GM23338 (cell line): ENCODE results near the gene HOXD4. TPM values are rescaled to one million over a fixed set of nuclear protein-coding genes. Genes with fewer than 3 reads are reported as not detected.
A peak's percentile ranks its signal among the peaks of the same experiment; 100 is the strongest.

Experiments used
- ATAC-seq: fragments of 200-7000 bp; cut with Tn5 transposase; 3 replicates; pipeline ENCODE4 v1.9.1; 2020
- DNase-seq: peaks from one replicate; pipeline ENCODE4 v3.0.0-alpha.2; 2015; ENCODE audit warnings: low spot score
- H2AFZ ChIP-seq: fragments of 200-600 bp; sonication (generic); 2 replicates; pipeline ENCODE4 v1.8.0; 2016; ENCODE audit warnings: antibody characterized with exemption, mild to moderate bottlenecking, moderate library complexity
- H3F3A ChIP-seq: fragments of 200-600 bp; sonication (generic); replicated peaks from 2 replicates; pipeline ENCODE4 v1.8.0; 2017; ENCODE audit warnings: antibody characterized with exemption, mixed run types, low read depth
- H3K27ac ChIP-seq: fragments of 200-600 bp; sonication (generic); 2 replicates; pipeline ENCODE4 v1.6.1; 2016; ENCODE audit warnings: low read depth
- H3K27me3 ChIP-seq: fragments of 200-600 bp; sonication (generic); 2 replicates; pipeline ENCODE4 v1.8.0; 2016; ENCODE audit warnings: mild to moderate bottlenecking, mixed run types, moderate library complexity; ENCODE audit not compliant: insufficient read depth
- H3K36me3 ChIP-seq: fragments of 200-600 bp; sonication (generic); 2 replicates; pipeline ENCODE4 v1.8.0; 2016; ENCODE audit warnings: mild to moderate bottlenecking; ENCODE audit not compliant: insufficient read depth
- H3K4me1 ChIP-seq: fragments of 200-600 bp; sonication (generic); 2 replicates; pipeline ENCODE4 v1.8.0; 2016; ENCODE audit warnings: mild to moderate bottlenecking, moderate library complexity; ENCODE audit not compliant: insufficient read depth
- H3K4me2 ChIP-seq: fragments of 200-600 bp; sonication (generic); 2 replicates; pipeline ENCODE4 v1.7.1; 2017; ENCODE audit warnings: mixed run types
- H3K4me3 ChIP-seq: fragments of 200-600 bp; sonication (generic); 2 replicates; pipeline ENCODE4 v1.6.1; 2016; ENCODE audit warnings: mixed run types
- H3K79me2 ChIP-seq: fragments of 200-600 bp; sonication (generic); replicated peaks from 2 replicates; pipeline ENCODE4 v1.8.0; 2017; ENCODE audit warnings: mild to moderate bottlenecking; ENCODE audit not compliant: insufficient read depth
- H3K9me2 ChIP-seq: fragments of 200-600 bp; sonication (generic); 2 replicates; pipeline ENCODE4 v1.8.0; 2017; ENCODE audit not compliant: insufficient read depth
- H4K20me1 ChIP-seq: fragments of 200-600 bp; sonication (generic); replicated peaks from 2 replicates; pipeline ENCODE4 v1.8.0; 2017; ENCODE audit warnings: mild to moderate bottlenecking; ENCODE audit not compliant: insufficient read depth
- H3K27ac Mint-ChIP-seq: 2 replicates; pipeline ENCODE4 v1.8.0; 2020; ENCODE audit warnings: inconsistent platforms, mild to moderate bottlenecking, moderate library complexity, mixed read lengths
- H3K27me3 Mint-ChIP-seq: 3 replicates; pipeline ENCODE4 v1.8.0; 2022; ENCODE audit warnings: low read depth, mild to moderate bottlenecking, moderate library complexity, mixed read lengths, inconsistent platforms; ENCODE audit not compliant: insufficient read depth, poor library complexity
- H3K36me3 Mint-ChIP-seq: 3 replicates; pipeline ENCODE4 v1.8.0; 2021; ENCODE audit warnings: low read depth, mild to moderate bottlenecking, inconsistent platforms, moderate library complexity, mixed read lengths
- H3K4me1 Mint-ChIP-seq: 3 replicates; pipeline ENCODE4 v1.8.0; 2020; ENCODE audit warnings: mild to moderate bottlenecking, inconsistent platforms, mixed read lengths
- H3K4me3 Mint-ChIP-seq: 3 replicates; pipeline ENCODE4 v1.8.0; 2021; ENCODE audit warnings: moderate library complexity, mild to moderate bottlenecking, inconsistent platforms, mixed read lengths
- H3K9me3 Mint-ChIP-seq: 3 replicates; pipeline ENCODE4 v1.8.0; 2020; ENCODE audit warnings: moderate library complexity, mild to moderate bottlenecking, inconsistent platforms, mixed read lengths
- CREB1 ChIP-seq: fragments of 250-450 bp; sonication (Bioruptor Pico); IDR thresholded peaks from 2 replicates; pipeline ENCODE4 v1.5.0; 2020; ENCODE audit warnings: low read depth, mild to moderate bottlenecking, moderate library complexity
- EZH2 ChIP-seq: fragments of 200-600 bp; sonication (generic); IDR thresholded peaks from one replicate; pipeline ENCODE4 v1.8.0; 2017; ENCODE audit warnings: antibody characterized with exemption, mild to moderate bottlenecking, low read depth; ENCODE audit not compliant: unreplicated experiment
- NANOG ChIP-seq: IDR thresholded peaks from 2 replicates; pipeline ENCODE4 v1.6.1; 2016; ENCODE audit warnings: antibody characterized with exemption, borderline replicate concordance
- POLR2AphosphoS5 ChIP-seq: IDR thresholded peaks from 2 replicates; pipeline ENCODE4 v1.6.1; 2016; ENCODE audit warnings: antibody characterized with exemption, low read depth
- STAT1 ChIP-seq: IDR thresholded peaks from one replicate; pipeline ENCODE4 v1.6.1; 2016; ENCODE audit warnings: antibody characterized with exemption; ENCODE audit not compliant: unreplicated experiment
- ZNF114 ChIP-seq: fragments of 250-450 bp; sonication (Bioruptor Pico); IDR thresholded peaks from 2 replicates; pipeline ENCODE4 v1.5.0; 2020; ENCODE audit warnings: mild to moderate bottlenecking, moderate library complexity
- ZNF331 ChIP-seq: fragments of 250-450 bp; sonication (Bioruptor Pico); IDR thresholded peaks from 2 replicates; pipeline ENCODE4 v1.5.0; 2020; ENCODE audit warnings: low read depth, mild to moderate bottlenecking, moderate library complexity
- polyA plus RNA-seq: library from polyadenylated mRNA; unstranded; fragments of >200 nt; fragmentation: Nextera tagmentation; extraction: Ambion mirVana; gene quantifications from 2 replicates; pipeline ENCODE4 v1.2.1, GENCODE V29; 2016
- total RNA-seq: library from RNA; depleted of rRNA; stranded (reverse); fragments of >200 nt; shearing (Covaris generic); gene quantifications from 2 replicates; pipeline ENCODE4 v1.2.3, GENCODE V29; 2014
- TF ChIP-seq, protein P1 (sequence below): fragments of 250-450 bp; sonication (Bioruptor Pico); IDR thresholded peaks from 2 replicates; pipeline ENCODE4 v1.5.0; 2020; ENCODE audit warnings: mild to moderate bottlenecking, moderate library complexity
- TF ChIP-seq, protein P2 (sequence below), 2 experiments: fragments of 200-600 bp in 1 of 2; sonication (generic) in 1 of 2; conservative IDR thresholded peaks; 2 replicates each; pipeline versions ENCODE4 v1.5.1 to v1.6.1; 2016 to 2017; ENCODE audit warnings: antibody characterized with exemption in 2 of 2, low read depth in 2 of 2, mild to moderate bottlenecking in 2 of 2, moderate library complexity in 1 of 2

The HOXD4 gene
- total and polyA plus RNA-seq, 2 experiments from 2014 or later, result not detected

DNA sequence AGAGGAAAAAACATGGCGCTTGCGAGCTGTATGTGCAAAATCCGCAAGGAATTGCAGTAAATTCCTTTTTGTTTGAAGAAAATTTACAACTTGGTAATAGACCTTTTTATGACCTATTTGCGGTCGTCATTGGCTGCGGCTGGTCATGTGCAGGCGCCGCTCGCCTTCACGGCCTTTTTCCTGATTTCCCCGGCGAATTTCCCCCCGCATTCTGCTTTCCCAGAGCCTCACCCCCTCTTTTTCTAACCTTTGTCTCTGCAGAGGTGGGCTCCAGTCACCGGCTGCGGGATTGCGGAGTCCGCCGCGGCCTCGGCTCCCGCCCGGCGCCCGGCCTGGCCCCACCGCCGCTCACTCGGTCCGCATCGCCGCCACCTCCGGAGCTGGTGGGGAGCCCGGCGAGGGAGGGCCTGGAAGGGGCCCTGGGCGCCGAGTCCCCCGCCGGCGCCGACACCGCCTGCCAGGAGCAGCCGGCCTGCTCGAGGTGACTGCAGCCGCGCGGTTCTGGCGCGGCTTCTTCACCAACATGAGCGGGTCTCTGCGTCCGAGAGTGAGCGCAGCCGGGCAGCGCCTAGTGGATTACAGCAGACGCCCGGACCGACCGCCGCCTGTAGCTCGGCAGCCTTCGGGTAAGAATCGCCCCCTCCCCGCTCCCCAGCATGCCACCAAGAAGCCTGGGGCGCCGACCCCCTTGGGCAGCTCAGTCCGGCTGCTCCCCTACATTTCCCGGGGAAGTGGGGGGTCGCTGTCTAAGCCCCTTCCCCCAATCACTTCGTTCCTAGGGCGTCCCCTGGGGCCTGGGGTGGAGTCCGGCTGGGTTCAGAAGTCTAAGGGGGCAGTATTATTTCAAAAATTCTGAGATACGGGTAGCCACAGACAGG lies 14.7 kb upstream of the HOXD4 start (continued):
- TF ChIP-seq, protein P1, sequence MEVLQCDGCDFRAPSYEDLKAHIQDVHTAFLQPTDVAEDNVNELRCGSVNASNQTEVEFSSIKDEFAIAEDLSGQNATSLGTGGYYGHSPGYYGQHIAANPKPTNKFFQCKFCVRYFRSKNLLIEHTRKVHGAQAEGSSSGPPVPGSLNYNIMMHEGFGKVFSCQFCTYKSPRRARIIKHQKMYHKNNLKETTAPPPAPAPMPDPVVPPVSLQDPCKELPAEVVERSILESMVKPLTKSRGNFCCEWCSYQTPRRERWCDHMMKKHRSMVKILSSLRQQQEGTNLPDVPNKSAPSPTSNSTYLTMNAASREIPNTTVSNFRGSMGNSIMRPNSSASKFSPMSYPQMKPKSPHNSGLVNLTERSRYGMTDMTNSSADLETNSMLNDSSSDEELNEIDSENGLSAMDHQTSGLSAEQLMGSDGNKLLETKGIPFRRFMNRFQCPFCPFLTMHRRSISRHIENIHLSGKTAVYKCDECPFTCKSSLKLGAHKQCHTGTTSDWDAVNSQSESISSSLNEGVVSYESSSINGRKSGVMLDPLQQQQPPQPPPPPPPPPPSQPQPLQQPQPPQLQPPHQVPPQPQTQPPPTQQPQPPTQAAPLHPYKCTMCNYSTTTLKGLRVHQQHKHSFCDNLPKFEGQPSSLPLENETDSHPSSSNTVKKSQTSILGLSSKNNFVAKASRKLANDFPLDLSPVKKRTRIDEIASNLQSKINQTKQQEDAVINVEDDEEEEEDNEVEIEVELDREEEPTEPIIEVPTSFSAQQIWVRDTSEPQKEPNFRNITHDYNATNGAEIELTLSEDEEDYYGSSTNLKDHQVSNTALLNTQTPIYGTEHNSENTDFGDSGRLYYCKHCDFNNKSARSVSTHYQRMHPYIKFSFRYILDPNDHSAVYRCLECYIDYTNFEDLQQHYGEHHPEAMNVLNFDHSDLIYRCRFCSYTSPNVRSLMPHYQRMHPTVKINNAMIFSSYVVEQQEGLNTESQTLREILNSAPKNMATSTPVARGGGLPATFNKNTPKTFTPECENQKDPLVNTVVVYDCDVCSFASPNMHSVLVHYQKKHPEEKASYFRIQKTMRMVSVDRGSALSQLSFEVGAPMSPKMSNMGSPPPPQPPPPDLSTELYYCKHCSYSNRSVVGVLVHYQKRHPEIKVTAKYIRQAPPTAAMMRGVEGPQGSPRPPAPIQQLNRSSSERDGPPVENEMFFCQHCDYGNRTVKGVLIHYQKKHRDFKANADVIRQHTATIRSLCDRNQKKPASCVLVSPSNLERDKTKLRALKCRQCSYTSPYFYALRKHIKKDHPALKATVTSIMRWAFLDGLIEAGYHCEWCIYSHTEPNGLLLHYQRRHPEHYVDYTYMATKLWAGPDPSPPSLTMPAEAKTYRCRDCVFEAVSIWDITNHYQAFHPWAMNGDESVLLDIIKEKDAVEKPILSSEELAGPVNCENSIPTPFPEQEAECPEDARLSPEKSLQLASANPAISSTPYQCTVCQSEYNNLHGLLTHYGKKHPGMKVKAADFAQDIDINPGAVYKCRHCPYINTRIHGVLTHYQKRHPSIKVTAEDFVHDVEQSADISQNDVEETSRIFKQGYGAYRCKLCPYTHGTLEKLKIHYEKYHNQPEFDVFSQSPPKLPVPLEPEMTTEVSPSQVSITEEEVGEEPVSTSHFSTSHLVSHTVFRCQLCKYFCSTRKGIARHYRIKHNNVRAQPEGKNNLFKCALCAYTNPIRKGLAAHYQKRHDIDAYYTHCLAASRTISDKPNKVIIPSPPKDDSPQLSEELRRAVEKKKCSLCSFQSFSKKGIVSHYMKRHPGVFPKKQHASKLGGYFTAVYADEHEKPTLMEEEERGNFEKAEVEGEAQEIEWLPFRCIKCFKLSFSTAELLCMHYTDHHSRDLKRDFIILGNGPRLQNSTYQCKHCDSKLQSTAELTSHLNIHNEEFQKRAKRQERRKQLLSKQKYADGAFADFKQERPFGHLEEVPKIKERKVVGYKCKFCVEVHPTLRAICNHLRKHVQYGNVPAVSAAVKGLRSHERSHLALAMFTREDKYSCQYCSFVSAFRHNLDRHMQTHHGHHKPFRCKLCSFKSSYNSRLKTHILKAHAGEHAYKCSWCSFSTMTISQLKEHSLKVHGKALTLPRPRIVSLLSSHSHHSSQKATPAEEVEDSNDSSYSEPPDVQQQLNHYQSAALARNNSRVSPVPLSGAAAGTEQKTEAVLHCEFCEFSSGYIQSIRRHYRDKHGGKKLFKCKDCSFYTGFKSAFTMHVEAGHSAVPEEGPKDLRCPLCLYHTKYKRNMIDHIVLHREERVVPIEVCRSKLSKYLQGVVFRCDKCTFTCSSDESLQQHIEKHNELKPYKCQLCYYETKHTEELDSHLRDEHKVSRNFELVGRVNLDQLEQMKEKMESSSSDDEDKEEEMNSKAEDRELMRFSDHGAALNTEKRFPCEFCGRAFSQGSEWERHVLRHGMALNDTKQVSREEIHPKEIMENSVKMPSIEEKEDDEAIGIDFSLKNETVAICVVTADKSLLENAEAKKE, result no peak
- TF ChIP-seq CREB1 (CRISPR knock-in tag), result no peak
- TF ChIP-seq ZNF114 (CRISPR knock-in tag), result no peak
- no peak for TF ChIP-seq ZNF331 (CRISPR knock-in tag)

DNA sequence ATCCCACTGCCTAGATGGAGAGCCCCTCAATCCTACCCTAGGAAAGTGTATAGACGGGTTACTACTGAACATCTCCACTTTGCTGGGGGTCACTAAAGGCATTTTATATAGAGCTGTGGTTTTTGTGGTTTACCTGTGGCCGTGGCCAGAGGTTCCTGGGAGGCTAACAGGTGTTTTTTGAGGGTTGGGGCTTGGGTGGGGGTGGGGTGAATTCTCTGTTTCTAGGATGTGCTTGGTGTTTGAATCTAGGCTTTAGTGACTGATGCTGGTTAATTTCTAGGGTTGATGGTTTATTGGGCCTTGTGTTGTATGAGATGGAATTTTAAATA lies 14.1 kb upstream of the HOXD4 start:
- H3K4me1 Mint-ChIP-seq, result peaks cover 24% of the 10 kb centered on the region
- no peak overlapping the region for H3K27ac ChIP-seq
- H4K20me1 ChIP-seq, result peaks cover 63% of the 10 kb centered on the region

More for the DNA sequence above, 14.1 kb upstream of the HOXD4 start:
- peaks cover 98% of the 10 kb centered on the region for H3K27me3 Mint-ChIP-seq
- Histone ChIP-seq H3K4me3 (peak overlapping the region; percentile 58), H3K27me3 (peaks cover 100% of the 10 kb centered on the region), H3K4me2 (peak overlapping the region; percentile 83), H3K36me3 (no peaks in the 10 kb centered on the region), H3K4me1 (peaks cover 42% of the 10 kb centered on the region), H3F3A (peaks cover 57% of the 10 kb centered on the region), H2AFZ (no peak overlapping the region; the same call in 1 of the 2 replicates), H3K79me2 (no peaks in the 10 kb centered on the region), H3K9me2 (no peaks in the 10 kb centered on the region)
- H3K27ac Mint-ChIP-seq, result no peak overlapping the region
- DNase-seq, result no peak
- no peak for ATAC-seq
- peak overlapping the region; percentile 49 for H3K4me3 Mint-ChIP-seq
- no peaks in the 10 kb centered on the region; the same call in 2 of the 3 replicates for H3K36me3 Mint-ChIP-seq
- TF ChIP-seq POLR2AphosphoS5 (no peak), ZNF114 (CRISPR knock-in tag) (no peak), STAT1 (no peak), EZH2 (peak; percentile 52), CREB1 (CRISPR knock-in tag) (no peak), ZNF331 (CRISPR knock-in tag) (no peak), NANOG (no peak)
- TF ChIP-seq, protein P2, sequence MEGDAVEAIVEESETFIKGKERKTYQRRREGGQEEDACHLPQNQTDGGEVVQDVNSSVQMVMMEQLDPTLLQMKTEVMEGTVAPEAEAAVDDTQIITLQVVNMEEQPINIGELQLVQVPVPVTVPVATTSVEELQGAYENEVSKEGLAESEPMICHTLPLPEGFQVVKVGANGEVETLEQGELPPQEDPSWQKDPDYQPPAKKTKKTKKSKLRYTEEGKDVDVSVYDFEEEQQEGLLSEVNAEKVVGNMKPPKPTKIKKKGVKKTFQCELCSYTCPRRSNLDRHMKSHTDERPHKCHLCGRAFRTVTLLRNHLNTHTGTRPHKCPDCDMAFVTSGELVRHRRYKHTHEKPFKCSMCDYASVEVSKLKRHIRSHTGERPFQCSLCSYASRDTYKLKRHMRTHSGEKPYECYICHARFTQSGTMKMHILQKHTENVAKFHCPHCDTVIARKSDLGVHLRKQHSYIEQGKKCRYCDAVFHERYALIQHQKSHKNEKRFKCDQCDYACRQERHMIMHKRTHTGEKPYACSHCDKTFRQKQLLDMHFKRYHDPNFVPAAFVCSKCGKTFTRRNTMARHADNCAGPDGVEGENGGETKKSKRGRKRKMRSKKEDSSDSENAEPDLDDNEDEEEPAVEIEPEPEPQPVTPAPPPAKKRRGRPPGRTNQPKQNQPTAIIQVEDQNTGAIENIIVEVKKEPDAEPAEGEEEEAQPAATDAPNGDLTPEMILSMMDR (conservative IDR thresholded peaks at IDR 0.05; ENCODE audit: low read depth in 2 of 2), result no peak
- H3K9me3 Mint-ChIP-seq, result peaks cover 3% of the 10 kb centered on the region; the same call in 1 of the 3 replicates
